HepG2 (cell line): ENCODE data around the gene GRHL1. TPM values are rescaled to one million over a fixed set of nuclear protein-coding genes. Genes with fewer than 3 reads are reported as not detected.

ENCODE experiments used
- ERF ChIP-seq: IDR thresholded peaks from 2 replicates; pipeline ENCODE4 v1.6.1; 2018; ENCODE audit warnings: missing biosample characterization, missing genetic modification reagents
- FOXJ3 ChIP-seq: sonication (generic); formaldehyde crosslinking; IDR thresholded peaks from 2 replicates; pipeline ENCODE4 v1.4.0; 2020; ENCODE audit warnings: missing genetic modification reagents, mild to moderate bottlenecking, borderline replicate concordance
- HNRNPLL ChIP-seq: fragments of 200-400 bp; formaldehyde crosslinking; IDR thresholded peaks from 2 replicates; pipeline ENCODE4 v1.6.1; 2017; ENCODE audit warnings: mild to moderate bottlenecking, low read depth, low read length; ENCODE audit not compliant: poor library complexity, severe bottlenecking
- KLF12 ChIP-seq: sonication (generic); formaldehyde crosslinking; IDR thresholded peaks from 2 replicates; pipeline ENCODE4 v1.4.0; 2020; ENCODE audit warnings: missing genetic modification reagents, borderline replicate concordance
- MAFG ChIP-seq: sonication (generic); formaldehyde crosslinking; IDR thresholded peaks from 2 replicates; pipeline ENCODE4 v1.5.1; 2020; ENCODE audit warnings: mild to moderate bottlenecking, missing genetic modification reagents
- MEF2D ChIP-seq: sonication (generic); formaldehyde crosslinking; IDR thresholded peaks from 2 replicates; pipeline ENCODE4 v1.5.1; 2020; ENCODE audit warnings: mild to moderate bottlenecking, missing genetic modification reagents
- MIER3 ChIP-seq: IDR thresholded peaks from 2 replicates; pipeline ENCODE4 v1.6.1; 2016; ENCODE audit warnings: missing compliant biosample characterization, borderline replicate concordance
- PRPF4 ChIP-seq: fragments of 200-400 bp; formaldehyde crosslinking; IDR thresholded peaks from 2 replicates; pipeline ENCODE4 v1.6.1; 2016; ENCODE audit warnings: low read length, low read depth; ENCODE audit not compliant: poor library complexity, severe bottlenecking
- RXRA ChIP-seq: sonication (generic); formaldehyde crosslinking; IDR thresholded peaks from 2 replicates; pipeline ENCODE4 v1.5.1; 2020; ENCODE audit warnings: missing genetic modification reagents
- SALL1 ChIP-seq: sonication (generic); formaldehyde crosslinking; IDR thresholded peaks from 2 replicates; pipeline ENCODE4 v1.8.0; 2022; ENCODE audit warnings: mild to moderate bottlenecking, missing genetic modification reagents
- ZNF292 ChIP-seq: sonication (generic); formaldehyde crosslinking; IDR thresholded peaks from 2 replicates; pipeline ENCODE4 v1.8.1; 2022; ENCODE audit warnings: mild to moderate bottlenecking, low read depth, missing genetic modification reagents, borderline replicate concordance
- ZNF333 ChIP-seq: sonication (generic); formaldehyde crosslinking; IDR thresholded peaks from 2 replicates; pipeline ENCODE4 v1.4.0; 2020; ENCODE audit warnings: mild to moderate bottlenecking, missing genetic modification reagents, borderline replicate concordance
- ZNF350 ChIP-seq: sonication (generic); formaldehyde crosslinking; IDR thresholded peaks from 2 replicates; pipeline ENCODE4 v1.4.0; 2020; ENCODE audit warnings: mild to moderate bottlenecking, low read depth, missing genetic modification reagents, borderline replicate concordance
- ZNF501 ChIP-seq: sonication (generic); formaldehyde crosslinking; IDR thresholded peaks from 2 replicates; pipeline ENCODE4 v1.5.1; 2020; ENCODE audit warnings: mild to moderate bottlenecking, moderate library complexity, missing genetic modification reagents
- ZNF75D ChIP-seq: sonication (generic); formaldehyde crosslinking; IDR thresholded peaks from 2 replicates; pipeline ENCODE4 v1.8.1; 2023; ENCODE audit warnings: missing genetic modification reagents, mild to moderate bottlenecking, borderline replicate concordance
- ZNF775 ChIP-seq: sonication (generic); formaldehyde crosslinking; IDR thresholded peaks from 2 replicates; pipeline ENCODE4 v1.4.0; 2020; ENCODE audit warnings: missing genetic modification reagents, mild to moderate bottlenecking, moderate library complexity, borderline replicate concordance
- polyA plus RNA-seq, 8 experiments: library from polyadenylated mRNA; depleted of rRNA in 3 of 8; stranded (reverse) in 7 of 8; unstranded in 1 of 8; fragments of >200 nt; fragmentation: Illumina TruSeq in 4 of 8; extraction: Trizol in 4 of 8; gene quantifications; 2 replicates each; pipeline versions ENCODE4 v1.2.1 to v1.2.3, GENCODE V29; 2011 to 2016; ENCODE audit warnings: low read depth in 4 of 8, missing spikeins in 1 of 8, mixed read lengths in 1 of 8; ENCODE audit not compliant: insufficient read depth in 1 of 8
- total RNA-seq, 5 experiments: library from RNA; depleted of rRNA; stranded (reverse); fragments of >200 nt; fragmentation: Illumina TruSeq; extraction: Trizol; gene quantifications; 2 replicates each; pipeline ENCODE4 v1.2.3, GENCODE V29; 2016; ENCODE audit warnings: low read depth in 1 of 5
- TF ChIP-seq, protein P1 (sequence below): sonication (generic); formaldehyde crosslinking; IDR thresholded peaks from 2 replicates; pipeline ENCODE4 v1.8.0; 2022; ENCODE audit warnings: missing genetic modification reagents, mild to moderate bottlenecking, inconsistent platforms, borderline replicate concordance
- TF ChIP-seq, protein P2 (sequence below): sonication (generic); formaldehyde crosslinking; IDR thresholded peaks from 2 replicates; pipeline ENCODE4 v1.8.0; 2022; ENCODE audit warnings: mild to moderate bottlenecking, missing genetic modification reagents, moderate library complexity
- TF ChIP-seq, protein P3 (sequence below): sonication (generic); formaldehyde crosslinking; IDR thresholded peaks from 2 replicates; pipeline ENCODE4; 2020; ENCODE audit warnings: missing genetic modification reagents, mild to moderate bottlenecking, borderline replicate concordance
- TF ChIP-seq, protein P4 (sequence below): sonication (generic); formaldehyde crosslinking; IDR thresholded peaks from 2 replicates; pipeline ENCODE4 v1.8.1; 2023; ENCODE audit warnings: missing genetic modification reagents, mild to moderate bottlenecking, borderline replicate concordance
- TF ChIP-seq, protein P5 (sequence below): sonication (generic); formaldehyde crosslinking; IDR thresholded peaks from 2 replicates; pipeline ENCODE4 v1.9.0; 2022; ENCODE audit warnings: missing genetic modification reagents, mild to moderate bottlenecking, borderline replicate concordance

The GRHL1 gene
- total and polyA plus RNA-seq, 2 of the 13 experiments (the other 11 are each of a cell fraction or from before 2014, with no cell fraction given), result 9.3 to 12.0 TPM

DNA sequence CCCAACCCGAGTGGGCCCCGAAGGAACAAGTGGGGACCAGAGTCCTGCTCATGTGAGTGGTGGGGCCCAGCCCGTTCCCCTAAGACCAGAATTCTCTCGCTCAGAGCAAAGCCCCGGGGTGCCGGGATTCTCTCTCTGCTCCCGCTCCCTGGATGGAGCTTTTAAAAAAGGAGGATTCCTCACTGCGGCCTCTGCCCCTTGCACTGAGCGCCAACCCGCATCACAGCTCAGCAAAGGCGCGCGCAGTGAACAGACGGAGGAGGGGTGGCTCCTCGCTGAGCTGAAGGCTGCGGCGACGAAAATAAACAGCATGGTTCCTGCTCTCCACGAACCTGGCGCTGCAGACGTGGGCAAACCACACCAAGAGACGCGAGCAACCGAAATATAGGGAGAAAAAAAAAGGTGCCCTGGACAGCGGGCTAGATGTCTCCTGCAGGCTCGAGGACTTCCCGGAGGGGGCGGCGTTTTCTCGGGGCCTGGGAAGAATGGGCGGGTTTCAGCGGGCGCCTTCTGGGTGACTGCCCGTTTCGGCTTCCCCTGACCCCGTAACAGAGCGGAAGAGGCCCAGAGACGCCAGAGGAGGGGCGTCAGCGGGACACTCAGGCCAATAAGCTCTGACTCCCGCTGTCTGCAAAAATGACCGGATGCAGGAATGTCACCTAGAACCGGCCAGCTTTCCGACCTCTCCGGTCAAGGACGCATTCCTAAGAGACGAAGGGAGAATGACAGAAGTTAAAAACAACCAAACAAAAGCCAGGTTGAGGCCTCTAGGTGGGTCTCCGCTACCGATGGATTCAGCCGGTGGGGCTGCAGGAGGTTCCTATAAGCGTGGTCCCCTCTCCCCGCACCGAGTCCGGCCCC lies 91.0 kb downstream of the GRHL1 start (continued):
- TF ChIP-seq MEF2D, result 0 out of 2 replicates have a peak, but pooled peaks have one; percentile 48
- TF ChIP-seq, protein P1, sequence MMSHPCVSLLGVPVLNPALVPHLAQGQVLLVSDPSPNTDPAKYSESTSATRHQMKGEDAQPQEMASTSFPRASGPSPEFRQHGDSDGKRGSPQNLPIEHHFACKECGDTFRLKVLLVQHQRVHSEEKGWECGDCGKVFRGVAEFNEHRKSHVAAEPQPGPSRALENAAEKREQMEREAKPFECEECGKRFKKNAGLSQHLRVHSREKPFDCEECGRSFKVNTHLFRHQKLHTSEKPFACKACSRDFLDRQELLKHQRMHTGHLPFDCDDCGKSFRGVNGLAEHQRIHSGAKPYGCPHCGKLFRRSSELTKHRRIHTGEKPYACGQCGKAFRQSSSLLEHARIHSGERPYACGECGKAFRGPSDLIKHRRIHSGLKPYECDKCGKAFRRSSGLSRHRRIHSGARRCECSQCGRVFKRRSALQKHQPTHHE (CRISPR knock-in tag), result no peak; the same call in 1 of the 2 replicates
- TF ChIP-seq, protein P2, sequence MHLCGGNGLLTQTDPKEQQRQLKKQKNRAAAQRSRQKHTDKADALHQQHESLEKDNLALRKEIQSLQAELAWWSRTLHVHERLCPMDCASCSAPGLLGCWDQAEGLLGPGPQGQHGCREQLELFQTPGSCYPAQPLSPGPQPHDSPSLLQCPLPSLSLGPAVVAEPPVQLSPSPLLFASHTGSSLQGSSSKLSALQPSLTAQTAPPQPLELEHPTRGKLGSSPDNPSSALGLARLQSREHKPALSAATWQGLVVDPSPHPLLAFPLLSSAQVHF (CRISPR knock-in tag), result no peak
- peak; percentile 20 for TF ChIP-seq SALL1 (CRISPR knock-in tag)
- no peak for TF ChIP-seq MAFG (CRISPR knock-in tag)
- no peak for TF ChIP-seq ZNF775
- TF ChIP-seq ERF, result peak; percentile 34; the same call in 1 of the 2 replicates
- no peak for TF ChIP-seq HNRNPLL
- 0 out of 2 replicates have a peak, but pooled peaks have one; percentile 7 for TF ChIP-seq ZNF501
- no peak for TF ChIP-seq MIER3 (CRISPR knock-in tag)
- TF ChIP-seq ZNF350 (CRISPR knock-in tag), result peak; percentile 24; the same call in 1 of the 2 replicates
- TF ChIP-seq, protein P3, sequence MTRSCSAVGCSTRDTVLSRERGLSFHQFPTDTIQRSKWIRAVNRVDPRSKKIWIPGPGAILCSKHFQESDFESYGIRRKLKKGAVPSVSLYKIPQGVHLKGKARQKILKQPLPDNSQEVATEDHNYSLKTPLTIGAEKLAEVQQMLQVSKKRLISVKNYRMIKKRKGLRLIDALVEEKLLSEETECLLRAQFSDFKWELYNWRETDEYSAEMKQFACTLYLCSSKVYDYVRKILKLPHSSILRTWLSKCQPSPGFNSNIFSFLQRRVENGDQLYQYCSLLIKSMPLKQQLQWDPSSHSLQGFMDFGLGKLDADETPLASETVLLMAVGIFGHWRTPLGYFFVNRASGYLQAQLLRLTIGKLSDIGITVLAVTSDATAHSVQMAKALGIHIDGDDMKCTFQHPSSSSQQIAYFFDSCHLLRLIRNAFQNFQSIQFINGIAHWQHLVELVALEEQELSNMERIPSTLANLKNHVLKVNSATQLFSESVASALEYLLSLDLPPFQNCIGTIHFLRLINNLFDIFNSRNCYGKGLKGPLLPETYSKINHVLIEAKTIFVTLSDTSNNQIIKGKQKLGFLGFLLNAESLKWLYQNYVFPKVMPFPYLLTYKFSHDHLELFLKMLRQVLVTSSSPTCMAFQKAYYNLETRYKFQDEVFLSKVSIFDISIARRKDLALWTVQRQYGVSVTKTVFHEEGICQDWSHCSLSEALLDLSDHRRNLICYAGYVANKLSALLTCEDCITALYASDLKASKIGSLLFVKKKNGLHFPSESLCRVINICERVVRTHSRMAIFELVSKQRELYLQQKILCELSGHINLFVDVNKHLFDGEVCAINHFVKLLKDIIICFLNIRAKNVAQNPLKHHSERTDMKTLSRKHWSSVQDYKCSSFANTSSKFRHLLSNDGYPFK (CRISPR knock-in tag), result 0 out of 2 replicates have a peak, but pooled peaks have one; percentile 9
- TF ChIP-seq KLF12 (CRISPR knock-in tag), result peak; percentile 35; the same call in 1 of the 2 replicates
- TF ChIP-seq PRPF4, result peak; percentile 12
- no peak for TF ChIP-seq ZNF75D (CRISPR knock-in tag)
- TF ChIP-seq ZNF292 (CRISPR knock-in tag), result peak; percentile 30; the same call in 1 of the 2 replicates
- no peak; the same call in none of the 2 replicates for TF ChIP-seq RXRA (CRISPR knock-in tag)
- TF ChIP-seq ZNF333, result peak; percentile 69; the same call in 1 of the 2 replicates
- TF ChIP-seq FOXJ3 (CRISPR knock-in tag), result peak; percentile 15; the same call in 1 of the 2 replicates
- TF ChIP-seq, protein P4, sequence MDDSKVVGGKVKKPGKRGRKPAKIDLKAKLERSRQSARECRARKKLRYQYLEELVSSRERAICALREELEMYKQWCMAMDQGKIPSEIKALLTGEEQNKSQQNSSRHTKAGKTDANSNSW (CRISPR knock-in tag), result no peak
- TF ChIP-seq, protein P5, sequence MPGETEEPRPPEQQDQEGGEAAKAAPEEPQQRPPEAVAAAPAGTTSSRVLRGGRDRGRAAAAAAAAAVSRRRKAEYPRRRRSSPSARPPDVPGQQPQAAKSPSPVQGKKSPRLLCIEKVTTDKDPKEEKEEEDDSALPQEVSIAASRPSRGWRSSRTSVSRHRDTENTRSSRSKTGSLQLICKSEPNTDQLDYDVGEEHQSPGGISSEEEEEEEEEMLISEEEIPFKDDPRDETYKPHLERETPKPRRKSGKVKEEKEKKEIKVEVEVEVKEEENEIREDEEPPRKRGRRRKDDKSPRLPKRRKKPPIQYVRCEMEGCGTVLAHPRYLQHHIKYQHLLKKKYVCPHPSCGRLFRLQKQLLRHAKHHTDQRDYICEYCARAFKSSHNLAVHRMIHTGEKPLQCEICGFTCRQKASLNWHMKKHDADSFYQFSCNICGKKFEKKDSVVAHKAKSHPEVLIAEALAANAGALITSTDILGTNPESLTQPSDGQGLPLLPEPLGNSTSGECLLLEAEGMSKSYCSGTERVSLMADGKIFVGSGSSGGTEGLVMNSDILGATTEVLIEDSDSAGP, result peak; percentile 49; the same call in 1 of the 2 replicates
